COLO668 (cell line): ENCODE measurements around the gene LRP1B.

ENCODE experiments used
- DNase-seq: peaks from one replicate; lab custom pipeline; 2025; ENCODE audit not compliant: unreplicated experiment; lab: John Stamatoyannopoulos, UW

Gene LRP1B

DNA sequence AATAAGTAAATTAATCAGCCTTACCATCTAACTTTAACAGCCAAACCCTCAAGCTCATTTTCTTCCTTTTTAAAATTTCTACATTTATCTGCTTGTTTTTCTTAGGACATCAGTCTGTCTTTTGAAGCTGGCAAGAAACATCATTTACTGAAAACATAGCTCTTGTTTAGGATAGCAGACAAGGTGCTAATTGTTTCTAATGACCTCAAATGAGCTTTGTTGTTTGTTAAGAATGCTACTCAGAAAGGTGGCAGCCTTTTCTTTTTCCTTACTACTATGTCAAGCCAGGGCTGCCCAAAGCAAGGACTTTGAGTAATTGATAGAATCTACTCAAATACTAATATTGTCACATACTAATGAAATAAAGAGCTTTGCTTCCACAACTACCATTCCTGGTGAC is 171.8 kb downstream of the LRP1B start:
- no peak for DNase-seq

DNA sequence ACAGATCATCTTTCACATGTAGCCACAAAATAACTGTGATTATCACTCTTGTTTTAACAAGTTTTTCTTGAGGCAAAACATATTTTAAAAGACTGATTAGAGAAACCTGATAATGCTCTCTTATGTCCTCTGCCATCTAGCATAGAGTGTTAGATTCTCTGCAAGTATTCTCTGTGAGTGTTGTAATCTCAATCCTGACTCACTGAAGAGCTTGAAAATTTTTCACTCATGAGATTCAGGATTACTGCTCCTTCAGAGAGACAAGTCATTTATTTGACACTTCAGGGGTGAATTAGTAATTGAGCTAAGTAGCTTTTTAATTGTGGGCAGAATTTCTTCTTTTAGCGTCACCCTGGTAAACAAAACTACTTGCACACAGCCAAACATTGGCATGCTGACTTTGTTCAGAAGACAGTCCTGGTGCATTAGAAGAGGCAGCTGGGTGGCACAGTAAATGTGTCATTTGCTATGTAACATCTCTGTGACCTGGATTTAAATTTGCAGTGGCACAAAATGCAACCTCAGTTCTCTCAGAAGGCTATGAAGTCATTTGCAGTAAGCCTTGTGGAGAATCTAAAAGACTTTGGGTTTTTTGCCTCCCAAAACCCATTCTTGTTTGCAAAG is 172.9 kb downstream of the LRP1B start:
- DNase-seq, result no peak

DNA sequence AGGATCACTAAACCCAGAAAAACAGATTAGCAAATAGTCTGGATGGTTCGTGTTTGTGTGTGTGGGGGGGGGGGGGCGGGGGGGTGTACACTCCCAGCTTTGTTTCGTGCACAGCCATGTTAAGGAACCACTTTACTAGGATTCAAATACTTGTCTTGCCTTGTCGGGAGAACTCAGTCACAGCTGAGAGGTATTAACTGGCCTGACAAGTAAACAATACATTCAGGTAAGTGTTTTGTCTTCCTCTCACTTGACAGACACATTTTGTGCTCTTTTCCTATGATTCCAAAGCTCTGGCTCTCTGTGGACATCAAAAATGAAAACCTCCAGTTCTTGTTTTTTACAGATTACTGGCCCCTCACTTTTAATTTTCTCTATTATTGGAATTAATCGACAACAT is 173.5 kb downstream of the LRP1B start:
- DNase-seq, result no peak

DNA sequence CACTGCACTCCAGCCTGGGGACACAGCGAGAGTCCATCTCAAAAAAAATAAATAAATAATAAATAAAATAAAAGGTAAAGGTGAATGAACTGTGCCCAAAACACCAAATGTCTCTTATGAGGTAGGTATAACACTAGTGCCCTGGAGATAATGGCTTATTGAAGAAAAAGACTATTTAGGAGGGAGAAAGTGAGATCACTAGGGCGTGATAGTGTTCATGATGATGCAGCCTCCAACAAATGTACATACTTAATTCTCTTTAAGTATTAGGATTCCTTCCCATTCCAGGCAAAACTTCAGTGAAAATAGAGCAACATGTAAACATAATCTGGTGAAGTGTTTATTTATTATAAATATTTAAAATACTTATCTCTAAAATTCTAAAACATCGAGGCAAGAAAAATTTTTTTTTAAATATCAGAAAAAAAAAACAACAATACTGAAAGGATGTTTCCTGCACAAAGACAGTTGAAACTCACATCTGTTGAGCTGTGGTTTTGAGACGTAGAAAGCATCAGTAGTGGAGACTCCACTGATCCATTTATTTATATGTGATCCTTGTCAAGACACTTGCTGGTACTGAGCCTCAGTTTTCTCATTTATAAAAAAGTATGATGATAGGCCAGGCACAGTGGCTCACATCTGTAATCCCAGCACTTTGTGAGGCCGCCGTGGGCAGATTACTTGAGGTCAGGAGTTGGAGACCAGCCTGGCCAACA is 183.3 kb downstream of the LRP1B start:
- no peak for DNase-seq

DNA sequence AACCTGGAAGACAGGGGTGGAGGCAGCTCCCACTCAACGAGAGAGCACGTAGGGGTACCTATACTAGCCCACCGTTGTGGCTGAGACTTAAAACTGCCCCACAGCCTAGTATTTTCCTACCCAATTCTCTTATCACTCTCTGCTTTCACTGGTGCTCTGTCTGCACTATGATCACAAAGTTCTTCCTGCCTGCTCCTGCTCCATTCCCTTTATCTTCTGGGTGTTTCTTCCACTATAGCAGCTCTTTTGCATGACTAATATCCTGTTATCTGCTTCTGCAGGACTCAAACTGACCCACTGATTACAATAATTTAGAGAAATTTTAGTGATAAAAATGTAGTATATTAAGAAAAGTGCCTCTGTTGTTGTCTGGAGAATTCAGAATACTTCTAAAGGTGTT is 184.8 kb downstream of the LRP1B start:
- no peak for DNase-seq

DNA sequence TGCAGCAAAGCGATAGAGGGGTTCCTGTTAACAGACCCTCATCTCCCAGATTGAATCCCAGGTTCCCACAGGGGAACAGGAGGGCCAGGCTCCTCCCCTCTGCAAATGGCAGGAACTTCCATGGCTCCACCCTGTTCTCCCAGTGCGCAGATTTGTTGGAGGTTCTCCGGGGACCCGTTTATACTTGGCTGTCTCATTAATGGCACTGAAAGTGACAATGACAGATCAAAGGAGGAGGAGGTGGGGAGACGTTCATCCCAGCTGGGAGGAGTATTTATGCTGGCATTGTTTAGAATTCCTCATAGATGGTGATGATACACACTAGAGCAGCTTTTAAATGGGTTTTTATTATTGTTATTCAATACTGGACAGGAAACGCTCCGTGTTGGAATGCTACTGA is 186.9 kb downstream of the LRP1B start:
- no peak for DNase-seq

DNA sequence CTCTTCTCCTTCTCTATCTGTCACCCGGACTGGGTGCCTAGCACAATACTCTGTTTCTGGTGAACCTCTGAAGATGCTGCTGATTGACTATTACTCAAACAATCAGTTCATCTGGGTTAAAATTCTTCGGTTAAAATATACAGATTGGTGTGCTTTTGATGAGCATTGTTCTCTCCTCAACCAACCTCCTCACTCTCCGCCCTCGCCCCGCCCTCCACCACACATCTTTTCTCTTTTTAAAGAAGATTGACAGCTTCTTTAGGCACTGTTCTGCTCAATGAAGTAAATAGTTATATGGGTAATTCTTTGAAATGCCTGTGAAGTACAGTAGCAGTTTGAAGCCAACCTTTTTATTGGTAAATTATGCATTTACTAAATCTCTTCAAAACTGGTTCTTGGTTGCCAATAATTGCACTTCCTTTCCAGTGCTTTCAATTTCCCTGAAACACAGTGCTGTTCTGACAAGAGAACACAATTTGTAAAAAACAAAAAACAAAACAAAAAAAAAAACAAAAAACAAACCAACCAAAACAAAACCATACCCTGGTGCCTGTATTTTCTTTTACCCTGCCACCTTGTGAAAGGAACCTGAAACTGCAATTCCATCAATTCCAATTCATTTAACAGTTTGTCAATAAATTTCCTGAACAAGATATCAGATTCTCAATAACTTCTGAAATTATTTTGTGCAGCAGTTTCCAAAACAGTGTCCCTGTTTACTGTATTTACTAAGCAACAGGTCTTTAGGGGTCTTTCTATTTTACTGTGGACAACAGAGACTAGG is 188.6 kb downstream of the LRP1B start:
- no peak for DNase-seq

DNA sequence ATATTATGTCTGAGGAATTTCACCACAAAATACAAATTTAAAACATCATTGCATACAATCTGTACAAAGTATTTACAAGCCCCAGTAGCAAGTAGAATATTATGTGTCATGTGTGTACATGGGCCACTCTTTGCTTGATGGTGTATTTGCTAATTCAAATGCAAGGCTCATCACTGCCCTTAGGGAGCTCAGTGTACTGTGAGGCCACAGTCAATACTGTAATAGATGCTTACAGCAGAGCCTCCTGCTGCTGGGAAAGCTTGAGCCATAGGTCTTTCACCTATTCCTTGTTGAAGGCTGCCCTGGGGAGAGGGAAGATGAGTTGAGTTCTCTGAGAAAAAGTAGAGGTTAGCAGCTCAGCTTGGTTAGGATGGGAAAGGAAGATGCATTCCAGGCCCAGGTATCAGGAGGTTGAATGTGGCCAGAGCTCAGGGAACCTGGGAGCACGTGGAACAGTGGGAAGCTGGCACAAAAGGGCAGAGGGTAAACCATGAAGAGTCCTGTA is 189.6 kb downstream of the LRP1B start:
- no peak for DNase-seq

DNA sequence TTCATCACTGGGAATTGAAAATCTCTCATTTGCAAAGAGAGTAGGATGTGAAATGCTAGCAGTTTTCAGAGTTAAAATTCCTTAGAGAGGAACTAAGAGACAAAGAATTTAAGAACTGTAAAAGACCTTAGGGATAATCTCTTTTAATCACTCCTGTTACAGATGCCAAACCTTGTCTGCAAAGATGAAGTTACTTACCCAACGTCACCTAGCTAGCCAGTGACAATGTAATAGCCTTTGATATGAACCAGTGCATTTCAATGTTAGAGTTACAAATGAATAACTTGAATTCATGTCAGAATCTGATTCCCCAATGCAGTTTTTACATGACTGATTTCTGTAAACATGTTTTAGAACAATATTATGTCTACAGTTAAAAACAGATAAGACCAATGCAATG is 190.1 kb downstream of the LRP1B start:
- no peak for DNase-seq

DNA sequence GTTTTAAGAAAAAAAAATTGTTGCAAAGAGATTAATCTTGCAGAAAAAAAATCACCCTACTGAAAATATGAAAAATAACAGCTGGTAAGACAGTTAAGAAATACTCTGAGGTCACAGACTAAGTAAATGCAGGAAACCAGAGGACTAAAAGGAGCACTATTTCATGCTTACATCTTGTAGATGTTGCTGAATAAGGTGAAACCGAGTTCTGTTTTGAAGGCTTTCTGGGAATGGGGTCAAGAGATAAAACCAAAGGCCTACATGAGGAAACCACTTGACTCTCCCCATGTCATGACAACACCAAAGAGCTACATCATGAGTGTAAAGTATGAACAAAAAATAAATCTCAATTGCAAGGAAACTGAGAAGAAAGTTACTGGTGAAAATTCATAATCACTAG is 197.6 kb downstream of the LRP1B start:
- no peak for DNase-seq

DNA sequence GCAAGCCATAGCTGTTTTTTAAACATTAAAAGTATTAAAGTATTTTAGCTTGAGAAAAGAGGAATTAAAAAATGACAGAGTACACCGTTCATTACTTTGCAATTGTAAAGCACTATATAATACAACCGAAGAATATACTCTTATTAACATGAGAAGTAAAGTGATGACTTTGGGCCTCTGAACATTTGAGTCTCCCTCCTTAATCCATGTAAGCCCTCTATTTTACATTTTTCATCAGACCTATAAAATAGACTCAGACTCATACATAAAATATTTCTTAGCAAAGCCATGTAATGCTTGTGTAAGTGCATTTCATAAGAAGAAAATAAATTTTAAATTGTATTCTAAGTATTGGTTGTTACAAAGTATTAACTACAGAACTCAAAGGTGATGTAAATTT is 198.6 kb downstream of the LRP1B start:
- DNase-seq, result no peak

DNA sequence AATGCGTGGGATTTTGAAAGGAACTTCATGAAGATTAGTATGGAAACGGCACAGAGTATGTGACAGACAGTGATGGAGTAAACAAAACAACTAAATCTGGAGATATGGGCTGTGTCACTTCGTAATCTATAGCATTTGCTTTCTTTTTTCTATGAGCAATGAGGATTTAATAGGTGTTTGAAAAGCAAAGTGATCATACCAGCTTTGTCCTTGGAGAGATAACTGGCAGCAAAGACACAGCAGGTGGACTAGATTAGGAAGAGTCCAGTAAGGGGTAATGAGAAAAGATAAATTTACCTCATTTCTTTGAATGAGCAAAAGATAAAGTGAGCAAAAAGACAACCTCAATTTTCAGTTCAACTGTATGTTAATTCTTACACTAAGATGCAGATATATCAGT is 199.0 kb downstream of the LRP1B start:
- no peak for DNase-seq

DNA sequence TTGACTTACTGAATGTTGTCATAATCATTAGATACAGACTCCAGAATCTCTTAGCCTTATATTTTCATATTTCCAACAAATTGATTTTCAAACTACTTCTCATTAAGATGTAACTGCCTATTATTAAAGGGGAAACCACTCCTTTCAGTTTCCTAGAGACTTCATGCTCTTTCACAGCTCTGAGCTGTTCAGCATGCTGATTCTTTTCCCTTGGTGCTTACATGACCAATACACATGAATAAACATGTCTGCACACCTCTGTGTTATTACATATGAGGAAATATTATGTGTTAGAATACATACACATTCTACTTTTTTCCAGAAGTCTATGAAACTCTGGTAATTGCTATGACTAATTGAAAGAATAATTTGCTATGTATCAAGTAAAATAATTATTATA is 200.0 kb downstream of the LRP1B start:
- DNase-seq, result no peak

DNA sequence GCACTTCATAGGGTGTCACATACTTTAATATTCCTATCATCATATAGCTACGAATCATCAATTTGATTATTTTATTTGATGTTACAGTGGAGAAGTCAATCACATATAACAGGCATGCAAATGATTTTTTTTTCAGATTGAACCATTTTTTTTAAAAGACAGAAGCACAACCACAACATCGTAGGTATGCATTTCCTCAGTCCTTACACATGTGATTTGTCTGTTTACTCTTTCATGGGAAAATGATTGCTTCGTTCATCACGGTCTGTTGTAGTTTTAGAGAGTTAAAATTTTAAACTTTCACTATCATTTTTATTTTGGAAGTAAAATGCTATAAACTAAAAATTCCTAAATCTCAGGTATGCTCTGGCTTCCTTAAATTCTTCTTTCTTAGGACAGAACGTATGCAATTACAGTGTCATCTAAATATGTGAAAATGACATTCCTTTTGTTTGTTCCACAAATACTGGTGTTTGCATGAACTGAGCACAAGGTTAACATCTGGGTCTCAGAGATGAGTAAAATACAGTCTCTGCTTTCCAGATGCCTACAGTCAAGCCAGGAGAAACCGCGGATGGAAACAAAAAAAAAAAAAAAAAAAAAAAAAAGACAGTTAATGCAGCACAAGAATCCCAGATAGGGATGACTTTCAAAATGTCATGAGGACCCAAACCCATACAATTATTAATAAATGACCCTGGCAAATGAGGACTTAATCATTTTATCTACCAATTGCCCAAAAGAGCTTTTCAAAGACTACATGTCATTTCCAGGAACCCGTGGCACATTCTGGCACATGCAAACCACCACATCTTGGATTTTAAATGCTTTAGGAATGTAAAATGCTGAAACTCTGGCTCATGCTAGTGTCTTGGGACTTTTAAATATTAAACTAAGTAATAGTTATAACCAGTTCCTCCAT is 201.2 kb downstream of the LRP1B start:
- no peak for DNase-seq

DNA sequence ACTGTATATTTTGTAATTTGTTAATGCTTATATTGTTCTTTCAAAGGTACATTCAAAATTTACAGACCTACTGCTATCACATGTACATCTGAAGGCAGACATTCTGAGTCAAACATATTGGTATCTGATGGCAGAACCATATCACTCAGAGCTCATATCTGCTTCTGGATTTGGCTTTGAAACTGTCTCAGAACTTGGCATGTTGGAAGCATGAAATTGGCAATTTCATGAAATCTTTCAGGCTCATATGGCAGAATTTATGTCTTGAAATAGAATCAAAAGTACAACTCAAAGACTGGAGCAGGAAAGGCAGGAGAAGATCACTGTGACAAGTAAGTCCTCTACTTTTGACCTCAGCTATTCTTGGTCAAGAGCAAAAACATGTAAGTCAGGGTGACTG is 202.3 kb downstream of the LRP1B start:
- DNase-seq, result no peak

DNA sequence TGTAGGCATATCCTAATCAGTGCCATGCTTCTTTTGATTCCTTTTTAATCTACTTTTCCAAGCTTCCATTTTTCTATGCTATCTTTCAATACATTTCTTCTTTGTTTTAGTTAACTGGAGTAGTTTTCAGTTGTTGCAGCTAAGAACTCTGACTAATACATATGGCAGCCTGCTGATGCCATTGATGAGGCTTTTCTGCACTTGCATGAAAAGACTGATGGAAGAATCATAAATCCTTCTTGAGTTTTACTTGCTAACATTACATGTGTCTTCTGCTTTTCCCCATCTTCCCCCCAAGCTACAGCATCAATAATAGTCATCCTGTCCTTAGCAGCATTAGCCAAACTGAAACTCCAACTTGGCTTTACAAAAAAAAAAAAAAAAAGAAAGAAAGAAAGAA is 203.3 kb downstream of the LRP1B start:
- no peak for DNase-seq

DNA sequence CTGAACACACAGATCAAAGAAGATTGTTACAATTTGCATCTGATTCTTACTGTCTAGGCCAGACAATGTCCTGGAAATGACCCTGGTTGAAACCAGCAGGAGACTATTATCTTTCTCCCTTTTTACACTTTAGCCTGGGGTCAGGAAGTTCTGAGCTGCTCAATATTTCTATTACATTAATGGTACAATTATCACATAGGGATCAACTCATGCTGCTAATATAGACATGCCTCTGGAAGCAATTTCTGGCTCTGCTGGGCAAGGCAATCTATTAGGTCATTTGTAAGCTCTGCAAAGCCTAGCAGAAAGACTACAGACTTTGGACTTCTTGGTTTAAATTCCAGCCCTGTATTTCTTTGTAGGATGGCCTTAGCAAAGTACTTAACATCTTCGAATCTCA is 205.3 kb downstream of the LRP1B start:
- no peak for DNase-seq

DNA sequence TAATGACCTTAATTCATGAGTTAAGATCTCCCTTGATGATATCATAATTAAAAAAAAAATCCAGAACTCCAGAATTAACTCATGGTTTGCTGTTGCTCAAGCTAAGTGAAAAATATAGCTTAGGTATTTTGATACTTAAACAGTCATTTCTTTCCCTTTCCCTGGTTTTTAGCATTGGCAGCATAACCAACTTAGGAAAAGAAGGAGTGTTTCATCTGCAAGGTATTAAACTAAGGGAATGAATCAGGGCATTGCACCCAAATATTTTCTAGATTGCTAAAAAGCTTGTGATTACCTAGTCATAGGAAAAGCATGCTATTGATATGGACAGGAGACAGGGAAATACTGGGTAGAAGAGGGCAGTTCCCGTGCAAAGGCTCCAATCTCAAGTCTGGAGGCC is 207.2 kb downstream of the LRP1B start:
- DNase-seq, result no peak

DNA sequence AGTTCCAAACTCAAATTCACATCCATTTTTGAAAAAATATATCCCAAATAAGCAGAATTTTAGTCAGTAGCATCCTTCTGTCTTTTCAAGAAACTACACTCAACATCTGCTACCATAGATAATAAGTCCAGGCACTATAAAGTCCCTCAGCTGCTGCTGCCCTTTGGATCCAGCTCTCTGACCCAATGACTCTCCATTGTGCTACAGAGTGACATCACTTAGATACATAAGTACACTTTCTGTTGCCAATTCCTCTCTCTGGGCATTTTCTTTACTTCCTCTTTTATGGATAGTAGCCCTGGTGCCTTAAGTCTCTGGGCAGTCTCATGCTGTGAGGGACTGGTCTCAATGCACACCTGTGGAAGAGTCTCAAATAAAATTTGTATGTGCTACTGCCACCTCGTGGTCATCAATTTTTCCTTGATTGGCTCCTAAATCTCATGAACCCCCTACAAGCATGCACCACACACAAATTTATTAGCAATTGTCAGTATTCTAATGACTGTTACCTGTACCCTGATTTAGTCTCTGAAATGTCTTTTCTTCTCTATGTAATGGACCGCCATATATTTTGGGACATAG is 219.2 kb downstream of the LRP1B start:
- peak; percentile 10 for DNase-seq

DNA sequence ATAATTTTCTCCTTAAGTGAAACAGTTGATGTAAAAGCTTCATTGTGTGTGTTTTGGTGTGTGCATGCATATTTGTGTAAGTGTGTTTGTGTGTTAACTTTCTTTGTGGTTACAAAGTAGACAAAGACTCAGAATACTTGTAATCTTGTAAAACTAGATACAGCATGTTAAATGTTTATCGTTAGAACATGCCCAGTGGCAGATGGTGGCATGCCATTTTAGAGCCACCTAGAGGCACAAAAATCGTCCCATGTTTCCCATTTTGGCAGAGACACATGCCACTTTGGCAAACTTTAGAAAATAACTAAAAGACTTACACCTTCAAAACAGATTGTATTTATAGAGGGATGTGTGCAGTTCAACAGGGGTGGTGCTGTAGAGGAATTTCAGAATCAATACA is 224.1 kb downstream of the LRP1B start:
- DNase-seq, result no peak

DNA sequence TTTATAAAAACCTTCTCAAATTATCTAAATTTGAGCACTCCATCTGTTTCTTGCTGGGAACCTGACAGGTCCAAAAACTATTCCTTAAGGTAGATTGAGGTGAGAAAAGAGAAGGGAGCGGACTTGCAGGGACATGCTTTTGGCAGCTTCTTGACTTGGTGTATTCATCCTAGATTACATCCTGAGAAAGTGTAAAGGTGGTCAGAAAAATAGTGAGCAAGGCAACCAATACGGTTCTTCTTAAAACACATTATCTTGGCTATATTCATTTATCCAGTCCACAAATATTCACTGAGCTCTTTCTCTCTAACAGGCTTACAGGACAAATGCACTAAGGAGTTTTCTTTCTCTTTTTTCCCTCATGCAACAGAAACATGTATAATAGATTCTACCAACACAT is 230.0 kb downstream of the LRP1B start:
- DNase-seq, result no peak
